PC-3 (cell line): ENCODE results near the gene HNRNPA2B1. TPM values are rescaled to one million over a fixed set of nuclear protein-coding genes. Genes with fewer than 3 reads are reported as not detected.
"Not testable (repeated sequence)": the region's sequence is repeated elsewhere in the genome, so short reads cannot be mapped to it uniquely, and the experiment has no call there.

ENCODE experiments used
- ATAC-seq: fragments of 200-7000 bp; cut with Tn5 transposase; 2 replicates; pipeline ENCODE4 v1.9.1; 2020; ENCODE audit warnings: mild to moderate bottlenecking, moderate library complexity
- BruUV-seq: library from RNA; stranded (reverse); fragments of 400-500 nt; replicated peaks from 2 replicates; lab custom pipeline; 2021; lab: Mats Ljungman, UMichigan
- CTCF ChIA-PET: fragments of 300-600 bp; sonication (Branson Sonifier 250); formaldehyde crosslinking; loops from one replicate; lab custom pipeline; 2022; ENCODE audit warnings: antibody characterized with exemption; lab: Charles Lee
- POLR2A ChIA-PET: fragments of 300-600 bp; sonication (Branson Sonifier 250); formaldehyde crosslinking; loops from one replicate; lab custom pipeline; 2022; ENCODE audit warnings: antibody characterized with exemption; ENCODE audit not compliant: unreplicated experiment; lab: Charles Lee
- DNase-seq: peaks from one replicate; pipeline ENCODE4 v3.0.0-alpha.2; 2015
- H2AFZ ChIP-seq: fragments of 300-600 bp; sonication (generic); 2 replicates; pipeline ENCODE4 v1.6.0; 2016; ENCODE audit warnings: antibody characterized with exemption, low read length
- H3F3A ChIP-seq: fragments of 300-600 bp; sonication (generic); one replicate; pipeline ENCODE4 v1.6.0; 2017; ENCODE audit warnings: antibody characterized with exemption, low read length, control low read depth, mild to moderate bottlenecking; ENCODE audit not compliant: unreplicated experiment
- H3K27ac ChIP-seq: fragments of 300-600 bp; sonication (generic); 2 replicates; pipeline ENCODE4 v1.5.1; 2016; ENCODE audit warnings: mild to moderate bottlenecking, low read length
- H3K27me3 ChIP-seq: fragments of 300-600 bp; sonication (generic); 2 replicates; pipeline ENCODE4 v1.6.1; 2016; ENCODE audit warnings: low read length, mixed read lengths
- H3K36me3 ChIP-seq: fragments of 300-600 bp; sonication (generic); 2 replicates; pipeline ENCODE4 v1.6.1; 2016; ENCODE audit warnings: low read depth, mixed run types, low read length, mixed read lengths
- H3K4me1 ChIP-seq: fragments of 300-600 bp; sonication (generic); 2 replicates; pipeline ENCODE4 v1.5.1; 2016; ENCODE audit warnings: low read length; ENCODE audit not compliant: insufficient read depth
- H3K4me2 ChIP-seq: fragments of 300-600 bp; sonication (generic); 2 replicates; pipeline ENCODE4 v1.6.0; 2016; ENCODE audit warnings: low read length
- H3K4me3 ChIP-seq: fragments of 300-600 bp; sonication (generic); 2 replicates; pipeline ENCODE4 v1.5.1; 2016; ENCODE audit warnings: mild to moderate bottlenecking, low read length, mixed read lengths
- H3K79me2 ChIP-seq: fragments of 300-600 bp; sonication (generic); 2 replicates; pipeline ENCODE4 v1.6.1; 2017; ENCODE audit warnings: low read length, mixed read lengths
- H3K9ac ChIP-seq: fragments of 300-600 bp; sonication (generic); 2 replicates; pipeline ENCODE4 v1.6.0; 2016; ENCODE audit warnings: mild to moderate bottlenecking, low read length
- H3K9me2 ChIP-seq: fragments of 300-600 bp; sonication (generic); replicated peaks from 2 replicates; pipeline ENCODE4 v1.6.1; 2016; ENCODE audit warnings: mixed run types, low read length, mixed read lengths
- H3K9me3 ChIP-seq: fragments of 300-600 bp; sonication (generic); 2 replicates; pipeline ENCODE4 v1.6.1; 2016; ENCODE audit warnings: low read length, mixed read lengths
- H4K20me1 ChIP-seq: fragments of 300-600 bp; sonication (generic); 2 replicates; pipeline ENCODE4 v1.6.1; 2016; ENCODE audit warnings: low read length, mixed read lengths
- CTCF ChIP-seq: fragments of 300-600 bp; sonication (generic); conservative IDR thresholded peaks from 2 replicates; pipeline ENCODE4 v1.5.1; 2017; ENCODE audit warnings: antibody characterized with exemption, low read depth, mild to moderate bottlenecking, low read length
- EZH2 ChIP-seq: fragments of 300-600 bp; sonication (generic); IDR thresholded peaks from one replicate; pipeline ENCODE4 v1.6.1; 2017; ENCODE audit warnings: antibody characterized with exemption, mild to moderate bottlenecking, low read length; ENCODE audit not compliant: unreplicated experiment
- EZH2phosphoT487 ChIP-seq: fragments of 300-600 bp; sonication (generic); IDR thresholded peaks from 2 replicates; pipeline ENCODE4 v1.6.1; 2018; ENCODE audit warnings: mild to moderate bottlenecking, antibody characterized with exemption, low read length, borderline replicate concordance
- intact Hi-C: fragments of 100-400 bp; cut with micrococcal nuclease; formaldehyde crosslinking; loops from 2 replicates; pipeline ENCODE4 v1.9.0; 2023
- total RNA-seq: library from RNA; depleted of rRNA; stranded (reverse); fragments of >200 nt; gene quantifications from 2 replicates; pipeline ENCODE4 v1.2.3, GENCODE V29; 2014

The HNRNPA2B1 gene
- total RNA-seq, 1 experiment from 2014 or later = 304 TPM

- CTCF ChIA-PET, POLR2A ChIA-PET, H3K9ac ChIP-seq, DNase-seq, H3K27me3 ChIP-seq, ATAC-seq, H3K4me3 ChIP-seq, H3K36me3 ChIP-seq, BruUV-seq, H3K79me2 ChIP-seq, H4K20me1 ChIP-seq, H3F3A ChIP-seq, H3K9me2 ChIP-seq, H2AFZ ChIP-seq, H3K4me2 ChIP-seq, H3K9me3 ChIP-seq, intact Hi-C loops, H3K27ac ChIP-seq: not testable (repeated sequence)
- H3K4me1 ChIP-seq = peaks cover 15% of the 10 kb centered on the region
Observed at GRCh38 chr7:26147646-26148306, 52.8 kb downstream of the HNRNPA2B1 start.

GRCh38 chr7:26147030-26147429, 53.5 kb downstream of the HNRNPA2B1 start:
- no peak overlapping the region for H3K27ac ChIP-seq
- POLR2A ChIA-PET = no interaction called here
- no peaks in the 10 kb centered on the region for H4K20me1 ChIP-seq
- no peaks in the 10 kb centered on the region for H3K27me3 ChIP-seq
- H3K4me1 ChIP-seq = peaks cover 15% of the 10 kb centered on the region
- H3K4me2 ChIP-seq = no peak overlapping the region
- no peak overlapping the region for H3K4me3 ChIP-seq
- CTCF ChIA-PET = interaction anchor here (0.6 kb wide), 1 partner anchor 329 kb away, joined by 10 read pairs; no protein-coding TSS in a partner anchor
- no peak for TF ChIP-seq CTCF
- TF ChIP-seq EZH2phosphoT487 = no peak
- TF ChIP-seq EZH2 = no peak
- H3K9me3 ChIP-seq = no peaks in the 10 kb centered on the region
- DNase-seq = no peak
- no peak overlapping the region for H2AFZ ChIP-seq
- intact Hi-C loops = no loop called here
- no peak overlapping the region for H3K9ac ChIP-seq
- no peaks in the 10 kb centered on the region for H3K9me2 ChIP-seq
- ATAC-seq = no peak
- H3F3A ChIP-seq = no peaks in the 10 kb centered on the region
- no peaks in the 10 kb centered on the region for H3K36me3 ChIP-seq
- no peaks in the 10 kb centered on the region for H3K79me2 ChIP-seq
- BruUV-seq = no TSS peak

GRCh38 chr7:26145238-26145637, 55.3 kb downstream of the HNRNPA2B1 start:
- BruUV-seq = no TSS peak
- H3K9me2 ChIP-seq = no peaks in the 10 kb centered on the region
- no peaks in the 10 kb centered on the region for H3F3A ChIP-seq
- no peaks in the 10 kb centered on the region for H3K9me3 ChIP-seq
- no peak for TF ChIP-seq EZH2
- no peak for TF ChIP-seq CTCF
- TF ChIP-seq EZH2phosphoT487 = no peak
- no peak overlapping the region for H3K4me3 ChIP-seq
- POLR2A ChIA-PET = no interaction called here
- intact Hi-C loops = no loop called here
- H3K27ac ChIP-seq = no peak overlapping the region
- H2AFZ ChIP-seq = no peak overlapping the region
- no peaks in the 10 kb centered on the region for H4K20me1 ChIP-seq
- DNase-seq = no peak
- no peaks in the 10 kb centered on the region for H3K79me2 ChIP-seq
- CTCF ChIA-PET = no interaction called here
- H3K4me1 ChIP-seq = peaks cover 10% of the 10 kb centered on the region
- H3K4me2 ChIP-seq = no peak overlapping the region
- no peak overlapping the region for H3K9ac ChIP-seq
- H3K27me3 ChIP-seq = no peaks in the 10 kb centered on the region
- no peak for ATAC-seq
- no peaks in the 10 kb centered on the region for H3K36me3 ChIP-seq
